ENCODE results near the gene MED12L.

Gene MED12L

GRCh38 chr3:151203051-151203420 lies 117.6 kb downstream of the MED12L start, which contains the start of gene GPR171:
GPR171 (minus strand) TSS chr3:151203216; CDS start chr3:151199386, 3,830 bp downstream.
- no peak within 1 kb of the TSS for H3K4me3 ChIP-seq (ENCODE audit: low read depth, low read length)
- TF ChIP-seq CTCF (IDR thresholded peaks at IDR 0.05; ENCODE audit: borderline replicate concordance, insufficient read depth, low read depth, low read length), result no peak

- no peak for TF ChIP-seq CTCF (IDR thresholded peaks at IDR 0.05; ENCODE audit: borderline replicate concordance, insufficient read depth, low read depth, low read length)
- H3K4me3 ChIP-seq (ENCODE audit: low read depth, low read length), result no peak overlapping the region
Observed at GRCh38 chr3:151204530-151205402, 119.3 kb downstream of the MED12L start.

- no peak overlapping the region for H3K4me3 ChIP-seq (ENCODE audit: low read depth, low read length)
- no peak for TF ChIP-seq CTCF (IDR thresholded peaks at IDR 0.05; ENCODE audit: borderline replicate concordance, insufficient read depth, low read depth, low read length)
Observed at GRCh38 chr3:151205482-151205881, 120.0 kb downstream of the MED12L start.

- no peak overlapping the region for H3K4me3 ChIP-seq (ENCODE audit: low read depth, low read length)
- no peak for TF ChIP-seq CTCF (IDR thresholded peaks at IDR 0.05; ENCODE audit: borderline replicate concordance, insufficient read depth, low read depth, low read length)
Observed at GRCh38 chr3:151206201-151206600, 120.7 kb downstream of the MED12L start.

- no peak overlapping the region for H3K4me3 ChIP-seq (ENCODE audit: low read depth, low read length)
- no peak for TF ChIP-seq CTCF (IDR thresholded peaks at IDR 0.05; ENCODE audit: borderline replicate concordance, insufficient read depth, low read depth, low read length)
Observed at GRCh38 chr3:151209654-151210053, 124.2 kb downstream of the MED12L start.

- TF ChIP-seq CTCF (IDR thresholded peaks at IDR 0.05; ENCODE audit: borderline replicate concordance, insufficient read depth, low read depth, low read length), result peak; percentile 6; the same call in 1 of the 2 replicates
- H3K4me3 ChIP-seq (ENCODE audit: low read depth, low read length), result no peak overlapping the region
Observed at GRCh38 chr3:151210676-151211381, 125.4 kb downstream of the MED12L start.
